ENCODE results near the gene BLTP2. TPM values are rescaled to one million over a fixed set of nuclear protein-coding genes. Genes with fewer than 3 reads are reported as not detected.

Gene BLTP2
- total RNA-seq, 1 experiment from 2014 or later, result 139 TPM

- no peak for TF ChIP-seq PREB (CRISPR knock-in tag; IDR thresholded peaks at IDR 0.05; ENCODE audit: borderline replicate concordance)
- no peak for TF ChIP-seq SMAD3 (CRISPR knock-in tag; IDR thresholded peaks at IDR 0.05; ENCODE audit: borderline replicate concordance)
- no peak for TF ChIP-seq EMX1 (CRISPR knock-in tag; IDR thresholded peaks at IDR 0.05)
- no peak for TF ChIP-seq PRRX2 (CRISPR knock-in tag; IDR thresholded peaks at IDR 0.05)
- TF ChIP-seq USF1 (CRISPR knock-in tag; IDR thresholded peaks at IDR 0.05), result no peak
Measured at GRCh38 chr17:28686296-28686695, 41.3 kb upstream of the BLTP2 start (continued).

- no peak overlapping the region for H3K27ac Mint-ChIP-seq
- ATAC-seq, result no peak
- DNase-seq (ENCODE audit: low spot score), result no peak
- ChIA-PET POLR2A (no interaction called here), CTCF (no interaction called here)
- TF ChIP-seq MAX (CRISPR knock-in tag; IDR thresholded peaks at IDR 0.05) (no peak), HMGA2 (CRISPR knock-in tag; IDR thresholded peaks at IDR 0.05) (0 out of 2 replicates have a peak, but pooled peaks have one; percentile 10)
- peaks cover 93% of the 10 kb centered on the region for H3K36me3 Mint-ChIP-seq
- H3K4me1 Mint-ChIP-seq, result no peaks in the 10 kb centered on the region
- no peaks in the 10 kb centered on the region for H3K27me3 Mint-ChIP-seq (ENCODE audit: low read depth)
- no peak overlapping the region for H3K4me3 Mint-ChIP-seq
- H3K9me3 Mint-ChIP-seq, result no peaks in the 10 kb centered on the region
Measured at GRCh38 chr17:28685366-28685765, 40.4 kb upstream of the BLTP2 start.

- no peak overlapping the region for H3K27ac Mint-ChIP-seq
- ATAC-seq, result no peak
- DNase-seq (ENCODE audit: low spot score), result no peak
- no peaks in the 10 kb centered on the region for H3K4me1 Mint-ChIP-seq
- CTCF ChIA-PET, result no interaction called here
- no peaks in the 10 kb centered on the region for H3K27me3 Mint-ChIP-seq (ENCODE audit: low read depth)
- POLR2A ChIA-PET, result no interaction called here
- H3K9me3 Mint-ChIP-seq, result no peaks in the 10 kb centered on the region
- TF ChIP-seq ATF2 (CRISPR knock-in tag; IDR thresholded peaks at IDR 0.05; ENCODE audit: borderline replicate concordance, low read depth) (no peak), MLX (CRISPR knock-in tag; IDR thresholded peaks at IDR 0.05) (no peak), MXD4 (CRISPR knock-in tag; IDR thresholded peaks at IDR 0.05; ENCODE audit: borderline replicate concordance) (no peak), NR1H2 (CRISPR knock-in tag; IDR thresholded peaks at IDR 0.05) (no peak), CDX4 (CRISPR knock-in tag; IDR thresholded peaks at IDR 0.05; ENCODE audit: borderline replicate concordance) (no peak), ZNF138 (CRISPR knock-in tag; conservative IDR thresholded peaks at IDR 0.05) (no peak), AR (CRISPR knock-in tag; IDR thresholded peaks at IDR 0.05) (no peak), JUN (CRISPR knock-in tag; IDR thresholded peaks at IDR 0.05) (no peak), PRRX2 (CRISPR knock-in tag; IDR thresholded peaks at IDR 0.05) (no peak), RORB (CRISPR knock-in tag; IDR thresholded peaks at IDR 0.05) (no peak), SMAD4 (CRISPR knock-in tag; IDR thresholded peaks at IDR 0.05) (no peak), STAT6 (CRISPR knock-in tag; conservative IDR thresholded peaks at IDR 0.05; ENCODE audit: low read depth) (no peak), NFYB (CRISPR knock-in tag; conservative IDR thresholded peaks at IDR 0.05; ENCODE audit: low read depth) (no peak)
- H3K36me3 Mint-ChIP-seq, result peaks cover 89% of the 10 kb centered on the region
- no peak overlapping the region for H3K4me3 Mint-ChIP-seq
Measured at GRCh38 chr17:28684963-28685362, 40.0 kb upstream of the BLTP2 start.

Data from WTC11 (cell line).